GM06990 (cell line): ENCODE data around the gene LAT.
"Not testable (repeated sequence)": the region's sequence is repeated elsewhere in the genome, so short reads cannot be mapped to it uniquely, and the experiment has no call there.

Source experiments
- DNase-seq: peaks from one replicate; pipeline ENCODE4 v3.0.0-alpha.2; 2011; ENCODE audit not compliant: insufficient read length; ENCODE audit errors: extremely low read depth
- H3K27me3 ChIP-seq: replicated peaks from 2 replicates; pipeline ENCODE4 v1.6.0; 2011; ENCODE audit warnings: low read length; ENCODE audit not compliant: control insufficient read depth, insufficient read depth
- H3K36me3 ChIP-seq: 2 replicates; pipeline ENCODE4 v1.5.1; 2011; ENCODE audit warnings: low read length; ENCODE audit not compliant: control insufficient read depth, insufficient read depth
- H3K4me3 ChIP-seq: replicated peaks from 2 replicates; pipeline ENCODE4 v1.5.1; 2011; ENCODE audit warnings: low read depth, mild to moderate bottlenecking, control low read depth, low read length
- TF ChIP-seq, protein P1 (sequence below): IDR thresholded peaks from 2 replicates; pipeline ENCODE4 v1.5.1; 2011; ENCODE audit warnings: low read length, control low read depth, mild to moderate bottlenecking, inconsistent platforms; ENCODE audit not compliant: insufficient read depth, poor library complexity, severe bottlenecking

Gene LAT

DNA sequence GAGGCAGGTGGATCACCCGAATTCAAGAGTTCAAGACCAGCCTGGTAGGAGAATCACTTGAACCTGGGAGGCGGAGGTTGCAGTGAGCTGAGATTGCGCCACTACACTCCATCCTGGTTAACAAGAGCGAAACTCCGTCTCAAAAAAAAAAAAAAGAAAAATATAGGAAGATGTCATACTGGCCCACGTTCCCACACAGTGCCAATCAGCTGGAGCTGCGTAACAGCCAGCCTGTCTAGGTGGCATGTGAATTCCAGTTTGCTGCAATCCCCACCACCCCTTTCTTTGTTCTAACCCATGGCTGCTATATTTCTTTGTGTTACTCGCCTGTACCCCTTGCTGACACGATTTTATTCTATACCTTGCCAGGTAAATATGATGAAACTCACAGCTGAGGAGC lies 26.6 kb upstream of the LAT start:
- TF ChIP-seq, protein P1, sequence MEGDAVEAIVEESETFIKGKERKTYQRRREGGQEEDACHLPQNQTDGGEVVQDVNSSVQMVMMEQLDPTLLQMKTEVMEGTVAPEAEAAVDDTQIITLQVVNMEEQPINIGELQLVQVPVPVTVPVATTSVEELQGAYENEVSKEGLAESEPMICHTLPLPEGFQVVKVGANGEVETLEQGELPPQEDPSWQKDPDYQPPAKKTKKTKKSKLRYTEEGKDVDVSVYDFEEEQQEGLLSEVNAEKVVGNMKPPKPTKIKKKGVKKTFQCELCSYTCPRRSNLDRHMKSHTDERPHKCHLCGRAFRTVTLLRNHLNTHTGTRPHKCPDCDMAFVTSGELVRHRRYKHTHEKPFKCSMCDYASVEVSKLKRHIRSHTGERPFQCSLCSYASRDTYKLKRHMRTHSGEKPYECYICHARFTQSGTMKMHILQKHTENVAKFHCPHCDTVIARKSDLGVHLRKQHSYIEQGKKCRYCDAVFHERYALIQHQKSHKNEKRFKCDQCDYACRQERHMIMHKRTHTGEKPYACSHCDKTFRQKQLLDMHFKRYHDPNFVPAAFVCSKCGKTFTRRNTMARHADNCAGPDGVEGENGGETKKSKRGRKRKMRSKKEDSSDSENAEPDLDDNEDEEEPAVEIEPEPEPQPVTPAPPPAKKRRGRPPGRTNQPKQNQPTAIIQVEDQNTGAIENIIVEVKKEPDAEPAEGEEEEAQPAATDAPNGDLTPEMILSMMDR: no peak
- Histone ChIP-seq H3K27me3 (no peaks in the 10 kb centered on the region), H3K36me3 (peaks cover 43% of the 10 kb centered on the region), H3K4me3 (no peak overlapping the region)
- DNase-seq: no peak

DNA sequence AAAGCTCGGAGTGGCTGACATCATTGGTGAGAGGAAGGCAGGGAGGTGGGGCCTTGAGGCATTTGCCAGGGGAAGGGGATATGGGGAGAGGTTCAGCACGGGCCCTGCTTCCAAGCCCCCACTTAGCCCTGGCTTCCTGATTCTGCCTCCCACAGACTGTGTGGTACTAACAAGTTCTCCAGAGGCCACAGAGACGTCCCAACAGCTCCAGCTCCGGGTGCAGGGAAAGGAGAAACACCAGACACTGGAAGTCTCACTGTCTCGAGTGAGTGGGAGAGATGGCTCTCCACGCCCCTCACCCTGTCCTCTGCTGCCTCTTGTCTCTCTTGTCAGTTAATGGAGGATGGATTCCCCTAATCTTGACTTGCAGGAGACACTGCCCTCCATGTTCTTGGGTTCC lies 26.0 kb upstream of the LAT start:
- TF ChIP-seq, protein P1: no peak
- Histone ChIP-seq H3K36me3 (peaks cover 45% of the 10 kb centered on the region), H3K27me3 (no peaks in the 10 kb centered on the region), H3K4me3 (no peak overlapping the region)
- DNase-seq: no peak

DNA sequence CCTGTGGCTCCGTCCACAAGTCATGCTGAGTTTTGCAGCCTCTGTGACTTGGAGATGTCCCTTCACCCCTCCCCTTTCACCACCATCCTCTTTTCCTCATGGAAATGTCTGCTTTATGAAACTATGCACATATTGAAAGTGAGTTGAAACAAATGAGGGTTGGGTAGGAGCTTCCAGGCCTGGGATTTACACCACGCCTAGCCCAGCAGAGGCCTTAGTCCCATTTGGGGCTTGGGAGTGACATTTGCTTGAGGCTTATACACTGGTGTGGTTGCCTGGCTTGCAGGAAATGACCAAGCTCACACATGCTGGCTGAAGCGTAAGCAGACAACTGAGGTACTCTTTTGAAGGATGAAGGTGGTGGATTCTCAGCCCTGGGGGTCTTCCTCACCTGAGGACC lies 20.8 kb upstream of the LAT start:
- TF ChIP-seq, protein P1: no peak
- peaks cover 13% of the 10 kb centered on the region for H3K36me3 ChIP-seq

DNA sequence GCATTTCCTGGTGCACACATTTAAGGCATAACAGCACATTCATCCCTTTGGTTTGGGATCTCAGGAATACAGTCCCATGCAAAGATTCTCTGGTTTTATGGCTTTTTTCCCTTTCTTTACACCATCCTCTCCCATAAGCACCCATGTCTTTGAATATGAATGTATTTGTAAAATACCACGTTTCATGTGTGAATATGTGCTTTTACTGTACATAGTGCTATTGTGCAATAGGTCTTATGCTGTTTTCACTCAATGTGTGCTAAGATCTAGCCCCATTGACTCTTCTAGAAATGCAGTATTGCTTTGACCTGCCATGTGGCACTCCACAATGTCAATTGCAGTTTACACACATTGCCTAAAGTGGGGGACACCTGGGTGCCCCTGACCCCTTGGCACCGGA lies 20.4 kb upstream of the LAT start:
- TF ChIP-seq, protein P1: no peak
- H3K4me3 ChIP-seq: no peak overlapping the region

More for the DNA sequence above, 20.8 kb upstream of the LAT start:
- no peak for DNase-seq
- Histone ChIP-seq H3K27me3 (no peaks in the 10 kb centered on the region), H3K4me3 (no peak overlapping the region)

DNA sequence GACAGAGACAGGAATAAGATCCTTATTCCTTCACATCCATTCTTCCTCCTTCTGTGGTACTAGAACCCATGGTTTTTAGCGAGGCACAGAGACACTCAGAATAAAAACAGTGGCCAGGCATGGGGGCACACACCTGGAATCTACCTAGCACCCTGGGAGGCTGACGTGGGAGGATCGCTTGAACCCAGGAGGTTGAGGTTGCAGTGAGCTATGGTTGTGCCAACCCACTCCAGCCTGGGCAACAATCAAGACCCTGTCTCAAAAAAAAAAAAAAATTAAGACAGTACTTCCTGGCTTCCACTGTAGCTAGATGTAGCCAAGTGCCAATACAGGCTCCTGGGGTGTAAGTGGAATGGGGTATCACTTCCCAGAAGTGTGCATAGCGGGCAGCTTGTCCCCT lies 17.7 kb upstream of the LAT start:
- H3K4me3 ChIP-seq: no peak overlapping the region
- peaks cover 7% of the 10 kb centered on the region for H3K36me3 ChIP-seq
- DNase-seq: no peak
- TF ChIP-seq, protein P1: no peak
- no peaks in the 10 kb centered on the region for H3K27me3 ChIP-seq

More for the DNA sequence above, 20.4 kb upstream of the LAT start:
- no peak for DNase-seq
- H3K36me3 ChIP-seq: peaks cover 12% of the 10 kb centered on the region
- H3K27me3 ChIP-seq: no peaks in the 10 kb centered on the region

DNA sequence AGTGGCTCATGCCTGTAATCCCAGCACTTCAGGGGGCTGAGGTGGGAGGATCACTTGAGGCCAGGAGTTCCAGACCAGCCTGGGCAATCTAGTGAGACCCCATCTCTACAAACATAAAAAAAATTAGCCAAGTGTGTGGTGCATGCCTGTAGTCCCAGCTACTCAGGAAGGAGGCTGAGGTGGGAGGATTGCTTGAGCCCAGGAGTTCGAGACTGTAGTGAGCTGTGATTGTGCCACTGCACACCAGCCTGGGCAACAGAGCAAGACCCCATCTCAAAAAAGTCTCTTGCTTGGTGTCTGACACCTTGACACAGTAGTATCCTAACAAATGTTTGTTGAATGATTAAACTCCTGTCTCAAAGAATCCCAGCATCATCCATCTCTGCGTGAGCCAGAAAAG lies 15.2 kb upstream of the LAT start:
- not testable (repeated sequence) for DNase-seq, H3K27me3 ChIP-seq, H3K36me3 ChIP-seq, H3K4me3 ChIP-seq
